GM21723 (cell line): ENCODE data around the gene CCSER1.

Source experiments
- ATAC-seq: cut with Tn5 transposase; IDR thresholded peaks from one replicate; pipeline ENCODE4 v1.9.1; 2021; ENCODE audit warnings: mild to moderate bottlenecking, moderate library complexity; ENCODE audit not compliant: unreplicated experiment

CCSER1 gene

GRCh38 chr4:90540536-90540935, 413.3 kb downstream of the CCSER1 start:
- no peak for ATAC-seq

GRCh38 chr4:90542216-90542615, 415.0 kb downstream of the CCSER1 start:
- ATAC-seq = no peak

GRCh38 chr4:90543419-90544170, 416.4 kb downstream of the CCSER1 start:
- no peak for ATAC-seq

GRCh38 chr4:90544532-90545045, 417.4 kb downstream of the CCSER1 start:
- ATAC-seq = no peak

GRCh38 chr4:90545380-90545779, 418.2 kb downstream of the CCSER1 start:
- ATAC-seq = no peak

- ATAC-seq = peak; percentile 46
These were observed 418.9 kb downstream of the CCSER1 start for GRCh38 chr4:90546114-90546513.

GRCh38 chr4:90570615-90571014, 443.4 kb downstream of the CCSER1 start:
- no peak for ATAC-seq

GRCh38 chr4:90572996-90573395, 445.8 kb downstream of the CCSER1 start:
- no peak for ATAC-seq

- ATAC-seq = no peak
These were observed 448.2 kb downstream of the CCSER1 start for GRCh38 chr4:90575371-90575770.

- no peak for ATAC-seq
These were observed 453.1 kb downstream of the CCSER1 start for GRCh38 chr4:90580326-90580725.

GRCh38 chr4:90582087-90582486, 454.9 kb downstream of the CCSER1 start:
- ATAC-seq = no peak

- ATAC-seq = no peak
These were observed 456.9 kb downstream of the CCSER1 start for GRCh38 chr4:90584051-90584450.

- no peak for ATAC-seq
These were observed 458.8 kb downstream of the CCSER1 start for GRCh38 chr4:90585961-90586360.

GRCh38 chr4:90586799-90587198, 459.6 kb downstream of the CCSER1 start:
- ATAC-seq = no peak

GRCh38 chr4:90597927-90598326, 470.7 kb downstream of the CCSER1 start:
- no peak for ATAC-seq

- no peak for ATAC-seq
These were observed 471.5 kb downstream of the CCSER1 start for GRCh38 chr4:90598741-90599140.

GRCh38 chr4:90602726-90603125, 475.5 kb downstream of the CCSER1 start:
- ATAC-seq = no peak

- no peak for ATAC-seq
These were observed 476.3 kb downstream of the CCSER1 start for GRCh38 chr4:90603540-90603939.

- no peak for ATAC-seq
These were observed 479.6 kb downstream of the CCSER1 start for GRCh38 chr4:90606781-90607180.

GRCh38 chr4:90614371-90614770, 487.2 kb downstream of the CCSER1 start:
- no peak for ATAC-seq

GRCh38 chr4:90621080-90621479, 493.9 kb downstream of the CCSER1 start:
- no peak for ATAC-seq

GRCh38 chr4:90624781-90625180, 497.6 kb downstream of the CCSER1 start:
- ATAC-seq = no peak
